NCI-H345 treated with DMSO at 0.1 percent for 48 hours (cell line): Measurements from ENCODE around the gene PODN.

Experiments
- DNase-seq: peaks from one replicate; lab custom pipeline; 2025; ENCODE audit not compliant: unreplicated experiment; lab: John Stamatoyannopoulos, UW

Gene PODN

DNA sequence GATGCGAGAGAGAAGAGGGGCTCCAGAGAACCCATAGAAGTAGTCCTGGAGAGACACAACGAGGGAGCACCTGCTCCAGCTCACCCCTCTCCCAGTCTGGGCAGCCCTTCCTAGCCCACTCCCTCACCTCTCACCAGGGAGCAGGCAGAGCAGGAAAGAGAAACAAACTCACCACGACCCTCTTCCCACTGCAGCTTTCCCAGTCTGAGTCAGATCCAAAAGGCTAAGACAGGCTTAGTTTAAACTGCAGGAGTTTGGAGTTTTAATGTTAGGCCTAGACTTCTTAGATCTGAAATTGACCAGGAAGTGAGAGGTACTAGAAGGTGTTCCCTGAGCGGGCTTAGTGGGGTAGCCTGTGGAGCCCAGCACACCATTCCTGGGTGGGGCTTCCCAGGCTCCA lies 50.8 kb downstream of the PODN start:
- no peak for DNase-seq

DNA sequence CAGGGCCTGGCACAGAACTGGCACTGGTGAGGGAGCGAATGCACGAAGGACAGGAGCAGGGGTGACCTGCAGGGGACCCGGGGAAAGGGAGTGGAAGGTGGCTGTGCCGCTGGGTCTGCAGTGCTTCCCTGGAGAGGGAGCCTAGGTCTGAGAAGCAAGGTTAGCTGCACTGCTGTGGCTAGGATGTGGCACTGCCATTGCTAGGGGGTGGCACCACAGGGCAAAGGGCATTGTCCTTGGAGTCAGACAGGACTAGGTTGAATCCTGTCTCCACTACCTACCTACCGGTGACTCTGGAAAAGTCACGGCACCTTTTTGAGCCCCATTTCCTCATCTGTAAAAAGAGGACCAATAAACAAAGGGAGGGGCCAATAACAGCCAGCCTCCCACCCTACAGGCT lies 52.1 kb downstream of the PODN start:
- no peak for DNase-seq

DNA sequence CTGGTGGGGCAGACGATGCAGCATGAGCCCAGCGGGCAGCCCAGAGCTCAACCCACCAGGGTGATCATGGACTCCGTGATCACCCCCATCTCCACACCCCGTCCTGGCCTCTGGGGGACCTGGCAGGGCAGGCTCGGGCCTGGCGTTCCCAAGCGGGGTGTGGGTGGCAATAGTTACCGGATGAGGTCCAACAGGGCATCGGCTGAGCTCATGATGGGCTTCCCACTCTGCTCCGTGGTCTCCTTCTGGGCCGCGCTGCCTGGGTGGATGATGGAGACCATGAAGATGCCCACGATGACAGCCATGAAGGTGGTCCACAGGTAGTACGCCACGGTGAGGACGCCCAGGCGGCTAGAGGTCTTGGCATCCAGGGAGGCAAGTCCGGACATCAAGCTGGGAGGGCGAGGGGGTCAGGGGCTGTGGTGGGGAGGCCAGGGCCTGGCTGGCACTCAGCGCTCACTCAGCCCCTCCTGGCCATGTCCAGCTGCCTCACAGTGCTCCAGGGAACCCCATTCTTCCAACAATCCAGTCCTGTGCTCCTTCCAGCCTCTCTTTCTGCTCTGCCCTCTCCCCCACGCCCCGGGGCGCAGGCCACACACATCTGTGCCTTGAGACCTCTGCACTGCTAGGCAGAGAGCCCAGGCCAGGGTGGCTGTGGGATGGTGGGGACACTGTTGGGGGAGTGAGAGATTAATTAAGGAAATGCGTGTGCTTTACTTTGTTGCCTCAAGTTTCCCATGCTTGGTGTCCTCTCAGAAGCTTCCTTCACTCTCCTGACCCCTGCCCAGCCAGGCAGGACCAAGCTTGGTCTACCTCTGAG lies 52.8 kb downstream of the PODN start:
- DNase-seq: no peak

DNA sequence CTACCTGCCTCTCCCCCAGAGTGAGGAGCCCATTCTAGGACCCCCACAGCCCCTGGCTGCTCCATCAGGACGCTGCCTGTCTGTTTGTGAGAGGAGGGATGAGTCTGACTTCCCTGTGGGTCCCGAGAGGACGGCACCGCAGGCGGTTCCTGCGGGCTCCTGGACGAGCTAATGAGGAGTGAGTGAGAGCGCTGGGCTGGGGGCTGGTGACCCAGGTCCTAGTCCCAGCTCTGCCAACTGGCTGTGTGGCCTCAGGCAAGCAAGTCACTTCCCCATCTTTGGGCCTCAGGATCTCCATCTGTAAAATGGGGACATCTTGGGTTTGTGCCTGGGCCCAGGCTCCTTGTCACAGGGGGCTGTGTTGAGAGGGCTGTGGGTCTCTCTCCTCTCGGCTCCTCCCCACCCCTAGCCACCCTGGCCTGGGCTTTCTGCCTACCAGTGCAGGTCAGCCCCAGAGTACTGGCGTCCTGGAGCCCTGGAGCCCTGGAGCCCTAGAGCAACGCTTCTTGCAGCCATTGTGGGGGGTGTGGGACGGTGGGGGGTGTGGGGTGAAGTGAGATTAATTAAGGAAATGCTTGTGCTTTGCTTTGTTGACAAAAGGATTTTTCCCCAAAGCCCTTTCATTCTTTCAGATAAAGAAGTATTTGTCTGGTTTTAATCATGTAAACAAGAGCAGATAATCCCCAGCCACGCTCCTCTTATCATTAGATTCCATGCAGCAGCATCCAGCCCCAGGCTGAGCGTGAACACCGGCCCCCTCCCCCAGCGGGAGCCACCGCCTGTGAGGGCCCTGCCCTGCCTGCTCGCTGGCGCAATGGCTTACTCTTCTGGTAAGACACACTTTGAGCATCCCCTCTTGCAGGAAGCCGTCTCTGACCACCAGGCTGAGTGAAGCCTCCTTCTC lies 53.6 kb downstream of the PODN start:
- no peak for DNase-seq

DNA sequence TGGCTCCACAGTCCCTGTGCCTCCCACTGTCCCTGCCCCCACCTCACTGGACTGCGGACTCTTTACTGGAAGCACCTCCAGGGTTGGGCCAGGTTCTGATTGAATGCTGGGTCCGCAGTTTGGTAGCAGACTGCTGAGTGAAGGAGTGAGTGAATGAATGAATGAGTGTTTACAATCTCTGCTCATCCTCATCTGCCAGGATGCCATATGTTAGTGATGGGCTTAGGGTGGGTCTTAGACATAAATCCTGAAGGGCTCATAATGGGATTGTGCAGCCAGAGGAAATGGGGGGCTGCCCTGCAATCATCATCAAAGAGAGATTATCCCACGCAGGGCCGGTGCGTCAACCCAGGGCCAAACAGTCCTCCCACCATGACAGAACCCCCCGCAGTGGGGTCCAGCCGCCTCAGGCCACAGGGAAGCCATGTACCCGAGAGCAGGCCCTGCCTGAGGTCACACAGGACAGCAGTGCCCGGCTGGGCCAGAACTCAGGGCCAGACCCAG lies 54.3 kb downstream of the PODN start:
- no peak for DNase-seq

DNA sequence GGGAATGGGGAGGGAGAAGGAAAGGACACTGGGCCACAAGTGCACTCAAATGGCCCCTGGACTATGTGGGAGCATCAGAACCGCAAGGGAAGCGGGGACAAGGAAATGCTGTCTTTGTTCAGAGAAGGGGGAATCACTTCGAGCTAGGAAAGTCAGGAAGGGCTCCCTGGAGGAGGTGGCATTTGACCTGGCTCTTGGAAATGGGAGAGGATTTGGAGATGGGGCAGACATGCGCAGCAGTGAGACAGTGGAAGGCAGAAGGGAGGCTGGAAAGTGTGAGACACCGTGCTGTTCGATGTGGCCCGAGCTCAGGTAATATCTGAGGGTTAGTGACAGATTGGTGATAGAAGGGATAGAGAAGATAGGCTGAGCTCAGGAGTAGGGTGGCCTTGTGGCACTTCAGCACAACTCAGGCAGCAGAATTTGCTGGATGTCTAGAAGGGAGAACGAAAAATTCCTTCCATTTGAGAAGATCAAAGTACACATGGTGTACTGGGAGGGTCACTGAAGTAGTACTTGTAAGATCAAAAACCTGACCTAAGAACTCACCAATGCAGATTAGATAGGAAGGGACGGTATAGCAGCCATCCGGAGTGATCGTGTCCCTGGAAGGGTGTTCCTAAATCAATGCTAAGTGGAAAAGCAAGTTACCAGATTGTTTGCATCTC lies 55.1 kb downstream of the PODN start:
- DNase-seq: no peak

DNA sequence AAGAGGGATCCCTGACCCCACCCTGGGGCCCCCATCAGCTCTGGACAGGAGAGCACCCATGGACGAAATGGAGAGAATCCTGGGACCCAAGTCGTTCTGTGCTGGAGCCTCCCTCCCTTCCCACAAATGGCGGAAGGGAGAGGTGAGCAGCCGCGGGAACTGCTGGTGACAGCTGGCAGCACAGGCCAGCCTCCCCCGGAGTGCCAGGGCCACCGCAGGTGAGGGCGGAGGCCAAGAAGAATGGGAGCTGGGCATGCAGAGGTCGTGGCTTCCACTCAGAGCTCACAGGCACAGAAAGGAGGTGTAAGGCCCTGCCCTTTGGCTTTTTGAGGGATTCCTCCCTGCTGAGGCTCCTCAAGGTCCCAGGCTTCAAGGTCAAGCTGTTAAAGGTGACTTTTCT lies 55.8 kb downstream of the PODN start:
- no peak for DNase-seq

DNA sequence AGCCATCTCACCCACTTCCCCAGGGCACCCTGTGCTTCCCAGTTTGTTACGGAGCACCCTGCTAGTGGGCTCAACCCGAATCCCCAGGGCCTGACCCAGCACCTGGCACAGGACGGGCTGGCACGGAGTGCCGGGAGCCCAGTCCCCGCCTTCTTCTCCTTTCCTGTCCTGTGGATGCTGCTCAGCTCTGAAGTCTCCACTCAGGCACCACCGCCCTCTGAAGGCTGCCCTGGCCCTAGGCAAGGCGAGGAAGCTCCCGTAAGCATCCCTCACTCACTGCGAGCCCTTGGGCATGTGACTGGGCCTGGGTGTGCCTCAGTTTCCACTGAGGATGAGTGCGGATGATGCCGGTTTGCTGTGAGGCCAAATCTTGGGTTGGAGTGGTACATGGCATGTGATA lies 58.6 kb downstream of the PODN start:
- DNase-seq: no peak

DNA sequence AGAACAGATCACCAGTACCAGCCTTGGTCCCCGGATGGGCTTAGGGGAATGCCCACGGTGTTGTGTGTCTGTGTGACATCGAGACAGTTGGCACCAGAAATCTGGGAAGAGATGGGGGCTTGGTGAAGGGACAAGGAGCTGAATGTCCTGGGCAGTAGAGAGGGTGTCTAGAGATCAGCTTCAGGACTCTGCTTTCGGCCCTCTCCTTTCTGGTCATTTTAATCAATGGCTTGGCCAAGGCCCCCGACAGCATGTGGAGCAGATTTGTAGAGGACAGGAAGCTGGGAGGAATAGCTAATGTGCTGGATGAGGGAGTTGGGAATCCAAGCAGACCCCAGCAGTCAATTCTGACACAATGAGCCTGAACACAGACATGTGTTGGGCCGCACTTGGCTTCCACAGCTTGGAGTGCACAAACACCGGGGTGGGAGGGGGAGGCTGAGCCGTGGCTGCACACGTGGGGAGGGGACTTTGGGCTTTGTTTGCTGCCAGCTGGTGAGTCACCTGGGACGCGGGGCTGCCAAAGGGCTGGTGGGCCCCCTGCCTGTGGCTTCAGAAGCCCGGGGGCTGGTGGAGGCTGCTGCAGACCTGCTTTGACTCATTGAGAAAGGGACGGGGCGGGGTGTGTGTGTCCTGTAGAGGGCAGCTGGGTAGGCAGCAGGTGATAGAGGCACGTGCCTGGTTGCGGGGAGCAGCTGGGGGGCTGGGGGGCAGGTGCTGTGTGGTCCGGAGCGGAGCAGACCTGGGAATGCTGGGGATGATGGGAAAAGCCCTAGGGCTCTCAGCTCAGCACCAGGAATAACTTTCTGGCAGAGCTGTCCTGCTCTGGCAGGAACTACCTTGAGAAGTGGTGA lies 59.5 kb downstream of the PODN start:
- peak; percentile 63 for DNase-seq

DNA sequence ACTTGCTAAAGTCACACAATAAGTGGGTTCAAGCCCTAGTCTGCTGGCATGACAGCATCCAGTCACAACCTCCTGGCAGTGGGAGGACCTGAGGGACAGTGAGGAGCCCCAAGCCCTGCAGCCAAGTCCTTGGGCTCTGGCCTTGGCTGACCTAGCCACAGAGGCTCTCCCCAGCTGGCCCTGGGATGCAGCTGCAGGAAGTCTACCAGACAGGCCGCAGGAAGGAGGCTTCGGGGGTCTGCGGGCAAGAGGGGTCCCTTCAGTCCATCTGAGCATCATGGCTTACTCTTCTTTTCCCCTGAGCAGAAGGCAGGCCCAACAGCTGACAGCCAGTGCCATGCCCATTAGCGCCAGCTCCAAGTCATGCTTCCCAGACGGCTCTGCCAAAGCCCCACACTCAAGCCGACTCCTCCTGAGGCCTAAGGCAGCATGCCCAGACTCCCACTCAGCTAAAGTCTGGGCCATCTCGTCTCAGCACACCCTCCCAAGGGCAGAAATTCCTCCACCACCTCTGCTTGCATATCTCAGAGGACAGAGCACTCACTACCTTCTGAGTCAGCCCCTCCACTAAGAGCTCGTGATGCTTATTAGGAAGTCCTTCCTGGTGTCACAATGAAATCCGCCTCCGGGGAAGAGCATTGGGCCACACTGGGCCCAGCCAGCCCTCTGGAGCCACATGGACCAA lies 60.3 kb downstream of the PODN start:
- no peak for DNase-seq

DNA sequence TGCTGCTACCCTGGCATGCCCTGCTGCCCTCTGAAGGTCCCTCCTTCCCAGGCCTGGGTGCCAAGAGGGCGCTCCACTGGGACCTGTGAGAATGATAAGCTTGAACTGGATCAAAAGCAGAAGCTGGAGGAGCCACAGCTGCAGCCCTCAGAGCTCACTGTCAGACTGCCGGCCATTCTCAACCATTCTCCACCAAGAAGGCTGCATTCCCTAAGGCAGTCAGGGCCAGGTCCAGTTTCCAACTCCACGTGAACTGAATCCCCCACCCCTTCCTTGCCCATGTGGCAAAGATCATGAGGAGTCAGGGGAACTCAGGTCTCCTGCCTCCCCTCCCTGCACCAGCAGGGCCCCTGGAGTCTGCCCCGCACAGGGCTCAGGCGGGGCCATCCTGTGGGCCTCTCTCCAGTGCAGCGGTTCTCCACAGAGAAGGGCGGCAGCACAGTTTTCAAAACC lies 61.0 kb downstream of the PODN start:
- DNase-seq: no peak

DNA sequence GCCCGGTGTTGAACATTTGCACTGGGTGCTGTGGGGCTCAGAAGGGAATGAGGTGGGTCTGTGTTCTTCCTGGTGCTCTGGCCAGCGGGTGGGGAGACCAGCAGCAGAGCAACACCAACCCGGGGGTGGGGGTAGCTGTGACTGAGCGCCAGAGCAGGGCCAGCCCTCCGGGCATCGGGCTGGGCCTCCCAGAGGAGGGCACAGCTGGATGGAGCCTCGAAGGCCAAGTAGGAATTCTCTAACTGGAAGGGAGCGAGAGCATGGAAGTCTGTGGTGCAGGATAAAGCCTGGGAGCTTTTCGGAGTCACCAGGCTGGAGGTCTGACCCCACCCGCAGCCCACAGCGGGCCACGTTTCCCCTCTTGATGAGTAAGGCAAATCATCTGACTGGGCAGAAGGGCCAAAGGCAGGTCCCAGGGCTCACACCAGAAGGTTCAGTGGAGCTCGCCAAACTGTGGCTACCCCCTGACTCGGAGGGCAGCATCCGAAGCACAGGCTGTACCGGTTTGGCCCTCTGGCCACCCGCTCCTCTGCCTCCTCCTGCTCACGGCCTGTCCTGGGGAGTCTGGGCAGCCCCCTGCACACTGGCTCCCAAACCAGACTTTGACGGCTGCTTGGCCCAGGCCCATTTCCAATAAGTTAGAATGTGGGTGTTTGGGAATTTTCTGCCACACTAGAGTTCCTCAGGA lies 61.6 kb downstream of the PODN start:
- no peak for DNase-seq

DNA sequence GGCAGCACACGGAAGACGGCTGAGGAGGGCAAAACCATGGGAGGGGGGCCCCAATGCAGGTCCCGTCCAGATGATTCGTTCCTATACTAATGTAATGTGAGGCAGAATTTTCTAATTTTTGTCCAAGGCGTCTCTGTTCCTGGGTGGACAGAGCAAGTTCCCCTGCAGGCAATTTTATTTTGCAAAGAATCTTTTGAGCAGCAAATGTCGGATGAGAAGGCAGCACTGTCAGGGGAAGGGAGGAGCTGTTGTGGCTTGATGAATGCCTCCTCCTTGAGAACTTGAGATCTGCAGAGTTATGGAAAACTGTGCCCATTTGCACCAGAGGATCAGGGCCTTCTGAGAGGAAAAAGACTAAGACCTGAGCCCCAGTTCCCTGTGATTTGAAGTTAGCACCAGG lies 63.1 kb downstream of the PODN start:
- DNase-seq: no peak

DNA sequence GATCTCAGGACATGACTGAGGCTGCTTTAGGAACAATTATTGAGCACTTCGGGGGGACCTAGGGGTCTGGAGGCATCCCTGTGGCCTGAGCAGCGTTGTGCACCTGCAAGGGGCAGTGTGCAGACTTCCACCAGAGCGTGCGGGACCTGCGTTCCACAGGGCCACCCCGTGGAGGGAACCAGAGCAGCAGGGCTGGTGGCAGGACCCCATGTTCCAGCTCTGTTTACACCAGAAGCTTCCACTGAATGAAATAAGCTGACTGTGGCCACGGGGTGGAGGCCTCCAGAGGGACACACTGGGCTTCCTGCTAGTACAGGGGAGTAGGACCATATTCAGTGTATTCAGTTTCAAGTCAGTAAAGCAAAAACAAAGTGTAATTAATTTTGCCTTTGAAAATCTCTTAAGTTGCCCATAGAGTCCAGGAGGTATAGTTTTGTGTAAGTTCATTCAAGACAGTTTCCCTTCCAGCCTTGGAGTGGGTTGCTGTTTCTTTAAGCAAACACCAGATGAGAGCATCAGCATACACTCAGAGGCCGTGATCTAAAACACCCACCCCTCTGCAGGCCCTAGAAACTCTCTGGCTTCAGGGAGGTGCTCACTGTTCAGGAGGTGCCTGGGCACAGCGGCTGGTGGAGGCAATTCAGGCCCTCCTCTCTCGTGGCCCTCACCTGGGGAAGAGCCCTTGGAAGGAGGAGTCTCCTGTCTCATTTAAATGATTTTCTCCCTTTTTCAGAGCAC lies 63.8 kb downstream of the PODN start:
- DNase-seq: no peak

DNA sequence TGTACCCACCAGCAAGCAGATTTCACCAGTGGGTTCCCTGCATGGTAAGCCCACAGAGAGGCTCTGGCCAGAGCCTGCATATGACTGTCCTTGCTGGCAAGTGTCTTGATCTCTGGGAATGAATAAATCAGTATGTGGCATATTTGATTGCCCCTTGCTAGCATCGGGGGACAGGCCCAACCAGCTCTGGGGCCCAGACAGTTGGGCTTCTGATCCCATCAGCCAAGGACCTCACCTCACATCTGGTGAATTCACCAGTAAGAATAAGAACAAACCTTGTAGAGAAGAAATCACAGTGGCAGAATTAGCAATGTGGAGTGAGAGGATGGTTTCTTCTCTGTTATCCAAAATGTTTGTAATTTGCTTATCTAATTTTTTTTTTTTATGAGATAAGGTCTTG lies 64.5 kb downstream of the PODN start:
- DNase-seq: no peak

DNA sequence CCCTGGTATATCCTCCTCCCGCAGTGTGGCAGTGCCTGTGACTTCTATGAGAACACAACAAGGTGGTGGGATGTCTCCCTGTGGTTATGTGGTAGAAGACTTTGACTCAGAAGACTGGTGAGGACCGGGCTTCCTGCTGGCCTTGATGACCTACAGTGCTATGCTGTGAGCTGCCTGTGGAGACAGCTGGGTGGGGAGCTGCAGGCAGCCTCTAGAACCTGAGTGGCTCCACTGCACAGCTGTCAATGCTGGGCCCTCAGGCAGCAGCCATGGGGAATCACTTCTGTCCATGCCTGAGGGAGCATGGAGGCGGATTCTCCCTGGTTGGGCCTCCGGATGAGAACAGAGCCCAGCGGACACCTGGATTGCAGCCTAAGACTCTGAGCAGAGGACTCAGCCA lies 65.5 kb downstream of the PODN start:
- no peak for DNase-seq

DNA sequence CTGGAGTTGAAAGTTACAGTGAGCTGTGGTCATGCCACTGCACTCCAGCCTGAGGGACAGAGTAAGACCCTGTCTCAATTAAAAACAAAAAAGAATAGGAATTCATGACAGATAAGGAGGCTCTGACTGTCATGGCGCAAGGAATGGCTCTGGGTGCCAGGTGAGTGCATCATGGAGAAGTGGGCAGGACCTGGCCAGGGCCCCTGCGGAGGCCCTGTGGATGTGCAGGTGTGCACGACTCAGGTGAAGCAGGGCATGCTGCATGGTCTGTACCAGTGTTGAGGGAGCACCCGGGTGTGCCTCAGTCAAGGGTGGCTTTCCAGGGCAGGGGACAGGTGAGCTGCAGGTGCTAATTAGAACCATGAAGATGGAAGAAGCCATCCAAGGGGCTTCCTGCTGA lies 66.4 kb downstream of the PODN start:
- no peak for DNase-seq

DNA sequence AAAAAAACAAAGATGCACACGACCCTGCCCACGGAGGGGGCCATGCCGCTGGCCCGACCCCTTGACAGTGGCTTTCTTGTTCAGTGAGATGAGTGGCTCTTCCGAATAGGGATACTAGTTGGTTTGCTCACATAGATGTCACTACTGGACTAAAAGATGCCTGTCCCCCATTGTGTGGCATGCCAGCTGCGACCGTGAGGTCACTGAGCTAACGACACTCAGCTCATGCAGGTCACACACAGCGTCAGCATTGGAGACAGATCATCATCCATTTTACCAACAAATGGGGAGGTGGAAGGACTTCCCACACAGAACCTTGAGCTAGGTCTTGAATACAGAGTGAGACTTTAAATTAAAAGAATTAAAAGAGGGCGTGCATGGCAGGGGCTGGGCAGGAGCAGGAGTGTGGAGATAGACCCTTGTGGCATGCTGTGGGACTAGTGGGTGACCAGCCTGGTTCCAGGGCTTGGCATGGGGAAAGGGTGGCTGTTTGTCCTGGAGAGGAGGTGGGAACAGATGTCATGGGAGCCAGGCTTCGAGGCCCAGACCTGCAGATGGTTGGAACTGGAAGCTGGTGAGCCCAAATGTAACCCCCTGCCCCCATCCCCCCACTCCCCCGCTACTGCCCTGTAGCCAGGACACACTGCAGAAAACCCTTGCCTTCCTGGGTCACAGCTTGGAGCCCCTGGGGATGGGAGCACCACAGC lies 68.0 kb downstream of the PODN start:
- no peak for DNase-seq
